Left lung (tissue), 10 donors: ENCODE results near the gene HOXD1. TPM values are rescaled to one million over a fixed set of nuclear protein-coding genes. Genes with fewer than 3 reads are reported as not detected.
A peak's percentile ranks its signal among the peaks of the same experiment; 100 is the strongest.

ENCODE experiments used
- ATAC-seq: fragments of 200-7000 bp; cut with Tn5 transposase; one replicate; pipeline ENCODE4 v1.9.1; 2020; ENCODE audit warnings: moderate library complexity
- DNase-seq, 4 donors: peaks; one replicate each; pipeline ENCODE4 v3.0.0-alpha.2; 2013 to 2020
- H3K27ac ChIP-seq, 2 donors: fragments of 200-600 bp; sonication (generic) in 1 of 2; one replicate each; pipeline versions ENCODE4 v1.5.0 to v1.8.0; 2020 to 2021
- H3K27me3 ChIP-seq, 2 donors: fragments of 200-600 bp; sonication (generic) in 1 of 2; one replicate each; pipeline versions ENCODE4 v1.5.0 to v1.8.0; 2020 to 2021
- H3K36me3 ChIP-seq, 2 donors: fragments of 200-600 bp; sonication (generic) in 1 of 2; one replicate each; pipeline versions ENCODE4 v1.5.0 to v1.8.0; 2020 to 2021
- H3K4me1 ChIP-seq, 2 donors: fragments of 200-600 bp; one replicate each; pipeline ENCODE4 v1.8.0; 2021
- H3K4me3 ChIP-seq, 2 donors: fragments of 200-600 bp; sonication (generic) in 1 of 2; one replicate each; pipeline versions ENCODE4 v1.5.0 to v1.8.0; 2020 to 2021; ENCODE audit warnings: mild to moderate bottlenecking in 1 of 2
- H3K9me3 ChIP-seq, 2 donors: fragments of 200-600 bp; sonication (generic) in 1 of 2; one replicate each; pipeline versions ENCODE4 v1.5.0 to v1.8.0; 2020 to 2021
- CTCF ChIP-seq, 2 donors: fragments of 200-600 bp; sonication (generic) in 1 of 2; IDR thresholded peaks; one replicate each; pipeline versions ENCODE4 v1.5.0 to v1.8.0; 2021; ENCODE audit warnings: antibody characterized with exemption in 2 of 2
- intact Hi-C, 2 donors: fragments of 100-400 bp; cut with DNase I; formaldehyde crosslinking; loops; one replicate each; pipeline versions ENCODE4 v1.11.2 to v1.14.2; 2022
- polyA plus RNA-seq, 6 donors: library from polyadenylated mRNA; unstranded; fragments of 120-200 nt; gene quantifications; one replicate each; pipeline ENCODE4 v1.2.1, GENCODE V29; 2013; ENCODE audit not compliant: insufficient read length in 6 of 6
- total RNA-seq, 2 donors: library from RNA; stranded (reverse); fragmentation: NEBNext Ultra II Directional; extraction: Animal tissue kit (Norgen Biotek cat#: 25700); gene quantifications; one replicate each; pipeline ENCODE4 v1.2.1, GENCODE V29; 2021
- donor health status: DM: no; HTN: yes; CAD: no.
- donor health status: DM: no; HTN: no; CAD: no.

HOXD1 gene
- total and polyA plus RNA-seq, 8 donors: 0.35 to 5.9 (median 1.9) TPM

GRCh38 chr2:176187200-176187898 lies 1.1 kb upstream of the HOXD1 start:
- H3K9me3 ChIP-seq: no peaks in the 10 kb centered on the region
- ATAC-seq: peak; percentile 39
- peak in 1 of 4 donors; percentile 28 for DNase-seq
- H3K36me3 ChIP-seq: no peaks in the 10 kb centered on the region
- H3K4me1 ChIP-seq: peaks cover 3 to 24% of the 10 kb centered on the region in 2 donors
- intact Hi-C loops: no loop called here
- no peak for TF ChIP-seq CTCF (IDR thresholded peaks at IDR 0.05)
- peak overlapping the region; percentile 45 to 47 for H3K4me3 ChIP-seq
- H3K27ac ChIP-seq: peak overlapping the region; percentile 53 to 60
- peaks cover 49 to 100% of the 10 kb centered on the region in 2 donors for H3K27me3 ChIP-seq

DNA sequence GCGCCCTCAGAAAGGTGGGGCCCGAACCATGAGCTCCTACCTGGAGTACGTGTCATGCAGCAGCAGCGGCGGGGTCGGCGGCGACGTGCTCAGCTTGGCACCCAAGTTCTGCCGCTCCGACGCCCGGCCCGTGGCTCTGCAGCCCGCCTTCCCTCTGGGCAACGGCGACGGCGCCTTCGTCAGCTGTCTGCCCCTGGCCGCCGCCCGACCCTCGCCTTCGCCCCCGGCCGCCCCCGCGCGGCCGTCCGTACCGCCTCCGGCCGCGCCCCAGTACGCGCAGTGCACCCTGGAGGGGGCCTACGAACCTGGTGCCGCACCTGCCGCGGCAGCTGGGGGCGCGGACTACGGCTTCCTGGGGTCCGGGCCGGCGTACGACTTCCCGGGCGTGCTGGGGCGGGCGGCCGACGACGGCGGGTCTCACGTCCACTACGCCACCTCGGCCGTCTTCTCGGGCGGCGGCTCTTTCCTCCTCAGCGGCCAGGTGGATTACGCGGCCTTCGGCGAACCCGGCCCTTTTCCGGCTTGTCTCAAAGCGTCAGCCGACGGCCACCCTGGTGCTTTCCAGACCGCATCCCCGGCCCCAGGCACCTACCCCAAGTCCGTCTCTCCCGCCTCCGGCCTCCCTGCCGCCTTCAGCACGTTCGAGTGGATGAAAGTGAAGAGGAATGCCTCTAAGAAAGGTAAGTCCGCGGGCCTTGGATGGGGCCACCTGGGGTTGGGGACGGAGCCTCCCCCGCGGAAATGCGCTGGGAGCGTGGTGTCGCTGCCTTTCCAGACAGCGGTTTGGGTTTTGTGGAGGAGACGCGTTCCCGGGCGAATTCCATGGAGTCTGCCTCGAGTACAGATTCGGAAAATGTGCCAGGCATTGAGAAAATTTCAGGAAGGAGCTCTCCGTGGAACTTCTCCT lies 559 bp downstream of the HOXD1 start:
- Histone ChIP-seq H3K4me1 (peaks cover 3 to 24% of the 10 kb centered on the region in 2 donors), H3K4me3 (peak overlapping the region; percentile 45 to 47), H3K9me3 (no peaks in the 10 kb centered on the region), H3K36me3 (no peaks in the 10 kb centered on the region), H3K27me3 (peaks cover 61 to 100% of the 10 kb centered on the region in 2 donors), H3K27ac (peak overlapping the region in 1 of 2 donors; percentile 31)
- TF ChIP-seq CTCF (IDR thresholded peaks at IDR 0.05): no peak
- peak; percentile 59 for ATAC-seq
- intact Hi-C loops: no loop called here
- DNase-seq: peak in 1 of 4 donors; percentile 80

DNA sequence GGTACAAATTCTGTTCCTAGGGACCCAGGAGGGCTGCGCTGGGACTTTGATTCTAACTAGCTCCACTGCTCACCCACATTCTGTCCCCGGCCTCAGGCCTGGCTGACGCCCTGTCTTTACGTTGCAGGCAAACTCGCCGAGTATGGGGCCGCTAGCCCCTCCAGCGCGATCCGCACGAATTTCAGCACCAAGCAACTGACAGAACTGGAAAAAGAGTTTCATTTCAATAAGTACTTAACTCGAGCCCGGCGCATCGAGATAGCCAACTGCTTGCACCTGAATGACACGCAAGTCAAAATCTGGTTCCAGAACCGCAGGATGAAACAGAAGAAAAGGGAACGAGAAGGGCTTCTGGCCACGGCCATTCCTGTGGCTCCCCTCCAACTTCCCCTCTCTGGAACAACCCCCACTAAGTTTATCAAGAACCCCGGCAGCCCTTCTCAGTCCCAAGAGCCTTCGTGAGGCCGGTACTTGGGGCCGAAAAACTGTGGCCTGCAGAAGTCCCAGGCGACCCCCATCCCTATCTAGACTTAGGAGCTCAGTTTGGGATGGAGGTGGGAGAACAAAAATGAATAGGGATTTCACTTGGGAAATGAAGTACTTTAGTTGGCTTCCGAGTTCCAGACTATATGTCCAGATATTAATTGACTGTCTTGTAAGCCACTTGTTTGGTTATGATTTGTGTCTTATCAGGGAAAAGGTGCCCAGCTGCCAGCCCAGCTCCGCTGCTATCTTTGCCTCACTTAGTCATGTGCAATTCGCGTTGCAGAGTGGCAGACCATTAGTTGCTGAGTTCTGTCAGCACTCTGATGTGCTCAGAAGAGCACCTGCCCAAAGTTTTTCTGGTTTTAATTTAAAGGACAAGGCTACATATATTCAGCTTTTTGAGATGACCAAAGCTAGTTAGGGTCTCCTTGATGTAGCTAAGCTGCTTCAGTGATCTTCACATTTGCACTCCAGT lies 1.5 kb downstream of the HOXD1 start:
- H3K27me3 ChIP-seq: peaks cover 61 to 100% of the 10 kb centered on the region in 2 donors
- H3K9me3 ChIP-seq: no peaks in the 10 kb centered on the region
- peak overlapping the region; percentile 45 to 47 for H3K4me3 ChIP-seq
- no peak for TF ChIP-seq CTCF (IDR thresholded peaks at IDR 0.05)
- ATAC-seq: peak; percentile 6
- no peak overlapping the region for H3K27ac ChIP-seq
- peak in 1 of 4 donors; percentile 26 for DNase-seq
- intact Hi-C loops: no loop called here
- H3K4me1 ChIP-seq: peaks cover 3 to 24% of the 10 kb centered on the region in 2 donors
- H3K36me3 ChIP-seq: no peaks in the 10 kb centered on the region

GRCh38 chr2:176192351-176192750 lies 3.9 kb downstream of the HOXD1 start:
- Histone ChIP-seq H3K27ac (no peak overlapping the region), H3K27me3 (peaks cover 55 to 99% of the 10 kb centered on the region in 2 donors), H3K36me3 (no peaks in the 10 kb centered on the region), H3K4me1 (peaks cover 3 to 24% of the 10 kb centered on the region in 2 donors), H3K4me3 (no peak overlapping the region), H3K9me3 (no peaks in the 10 kb centered on the region)
- ATAC-seq (no peak), DNase-seq (no peak)
- intact Hi-C loops: no loop called here
- no peak for TF ChIP-seq CTCF (IDR thresholded peaks at IDR 0.05)
